ENCODE results near the gene ZNF560.

Gene ZNF560

DNA sequence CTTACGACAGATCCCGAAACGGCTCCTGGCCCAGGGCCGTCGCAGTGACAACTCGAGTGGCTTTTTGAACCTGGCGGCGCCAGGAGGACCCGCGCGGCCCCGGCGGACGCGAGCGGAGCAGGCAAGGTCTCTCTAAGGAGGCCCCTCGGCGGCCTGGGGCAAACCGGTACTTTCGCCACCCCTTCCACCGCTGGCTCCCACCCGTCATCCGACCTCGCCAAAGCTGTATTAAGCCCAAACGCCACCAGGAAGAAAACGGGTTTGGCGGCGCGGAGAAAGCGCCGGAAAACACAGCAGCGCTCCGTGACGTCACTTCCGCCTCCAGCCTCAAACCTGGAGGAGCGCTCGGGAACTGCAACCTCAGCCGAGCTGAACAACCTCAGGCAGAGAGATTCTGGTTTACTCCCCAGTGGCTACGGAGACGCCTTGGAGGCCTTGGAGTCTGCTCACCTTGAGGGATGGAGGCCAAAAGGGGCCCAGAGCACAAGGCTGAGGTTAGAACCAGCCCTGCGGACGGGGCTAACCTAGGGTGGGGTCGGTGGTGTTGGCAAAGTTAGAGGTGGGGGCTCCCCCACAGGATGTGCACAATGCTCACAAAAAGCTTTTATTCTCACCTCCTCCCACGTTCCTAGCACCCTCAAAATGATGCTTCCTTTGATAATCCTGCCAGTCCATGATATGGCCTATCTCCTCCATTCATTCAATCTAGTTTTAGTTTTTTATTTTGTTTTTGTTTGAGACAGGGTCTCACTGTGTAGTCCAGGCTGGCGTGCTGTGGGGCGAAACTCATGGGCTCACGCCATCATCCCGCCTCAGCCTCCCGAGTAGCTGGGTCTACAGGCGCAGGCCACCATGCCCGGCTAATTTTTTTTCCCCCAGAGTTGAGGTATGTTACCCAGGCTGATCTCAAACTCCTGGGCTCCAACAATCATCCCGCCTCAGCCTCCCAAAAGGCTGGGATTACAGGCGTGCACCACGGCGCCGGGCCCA is 62.8 kb downstream of the ZNF560 start, which contains the start of gene ZNF266:
Gene ZNF266 (minus strand): TSS at position 295 of the 990 bp plus-strand sequence. CDS start 15,484 bp downstream, outside the sequence.
- DNase-seq, result peak; percentile 85

DNA sequence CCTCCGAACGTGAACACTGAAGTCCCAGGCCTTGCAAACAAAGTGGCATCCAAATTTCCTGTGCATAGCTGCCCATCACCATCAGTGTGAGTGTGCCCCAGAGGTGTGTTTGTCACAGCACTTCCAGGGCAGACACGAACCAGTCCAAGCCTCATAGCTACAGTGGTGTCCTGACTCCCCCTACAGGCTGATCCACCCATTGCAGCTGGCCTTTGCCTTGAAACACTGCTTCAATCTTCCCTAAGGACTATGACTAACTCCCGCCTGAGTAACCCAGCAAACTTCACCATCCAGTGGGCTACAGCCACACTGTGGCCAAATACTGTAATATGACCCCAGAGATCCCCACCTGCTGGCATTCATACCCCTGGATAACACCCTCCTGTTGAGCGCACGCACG is 66.9 kb downstream of the ZNF560 start:
- DNase-seq, result no peak

DNA sequence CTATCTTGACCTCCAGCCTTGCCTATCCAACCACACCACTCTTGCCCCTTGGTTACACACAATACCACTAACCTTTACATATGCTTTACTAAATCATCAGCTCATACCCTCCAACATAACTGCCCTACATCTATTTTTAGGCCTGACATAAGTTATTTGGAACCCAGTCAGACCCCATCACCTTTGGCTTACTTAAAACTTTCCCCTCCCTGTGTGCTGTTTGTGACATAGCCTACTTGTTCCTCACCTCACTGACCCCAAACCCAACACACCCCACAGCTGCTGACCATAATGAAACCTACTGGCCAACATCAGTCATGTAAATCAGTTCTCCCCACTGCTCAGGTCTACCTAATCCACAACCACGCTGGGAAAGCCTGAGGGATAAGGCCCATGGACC is 68.0 kb downstream of the ZNF560 start:
- DNase-seq, result no peak

DNA sequence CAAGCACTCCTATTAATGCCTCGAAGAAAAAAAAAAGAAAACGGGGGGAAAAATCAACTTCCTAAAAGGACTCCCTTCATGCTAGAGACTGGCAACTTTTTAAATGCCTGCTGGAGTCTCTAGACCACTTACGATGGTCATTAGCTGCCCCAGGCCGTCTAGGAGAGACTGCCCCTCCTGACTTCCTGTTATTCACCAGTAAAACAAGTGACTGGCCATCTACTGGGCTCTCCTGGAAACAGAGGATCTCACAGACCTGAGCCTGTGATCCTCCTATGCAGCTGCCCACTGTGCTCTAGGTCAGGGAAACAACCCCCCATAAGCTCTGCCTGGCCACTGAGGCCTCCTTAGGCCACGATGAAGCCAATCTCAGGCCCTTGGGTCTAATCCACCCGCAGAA is 70.5 kb downstream of the ZNF560 start:
- no peak for DNase-seq

All from kidney glomerular epithelial cell (primary cell).